Mesenteric fat pad (tissue), 1 donor: ENCODE measurements around the gene SHB. TPM values are rescaled to one million over a fixed set of nuclear protein-coding genes. Genes with fewer than 3 reads are reported as not detected.

Experiments
- DNase-seq: peaks from one replicate; pipeline ENCODE4 v3.0.0-alpha.2; 2020; ENCODE audit warnings: low spot score
- total RNA-seq: library from RNA; stranded (reverse); fragmentation: NEBNext Ultra II Directional; extraction: Animal tissue kit (Norgen Biotek cat#: 25700); gene quantifications from one replicate; pipeline ENCODE4 v1.2.1, GENCODE V29; 2021
- donor health status: DM: yes; HTN: yes; CAD: no.

Gene SHB
- total RNA-seq, 1 donor from 2014 or later, result 19.3 TPM

- DNase-seq, result no peak
These were observed 57.9 kb downstream of the SHB start for GRCh38 chr9:38010918-38011704.

- no peak for DNase-seq
These were observed 59.0 kb downstream of the SHB start for GRCh38 chr9:38009990-38010389.

- no peak for DNase-seq
These were observed 60.0 kb downstream of the SHB start for GRCh38 chr9:38009035-38009501.

GRCh38 chr9:38008168-38009034 is 60.6 kb downstream of the SHB start:
- DNase-seq, result no peak

GRCh38 chr9:38007016-38007415 is 62.0 kb downstream of the SHB start:
- no peak for DNase-seq

- DNase-seq, result no peak
These were observed 62.9 kb downstream of the SHB start for GRCh38 chr9:38006163-38006562.

GRCh38 chr9:38004809-38005560 is 64.0 kb downstream of the SHB start:
- DNase-seq, result no peak

GRCh38 chr9:38003946-38004808 is 64.8 kb downstream of the SHB start:
- DNase-seq, result no peak

GRCh38 chr9:38003230-38003629 is 65.8 kb downstream of the SHB start:
- no peak for DNase-seq

GRCh38 chr9:38001430-38001829 is 67.6 kb downstream of the SHB start:
- DNase-seq, result no peak

GRCh38 chr9:38000735-38001134 is 68.3 kb downstream of the SHB start:
- DNase-seq, result no peak

- DNase-seq, result no peak
These were observed 68.7 kb downstream of the SHB start for GRCh38 chr9:38000332-38000731.

GRCh38 chr9:37999588-38000189 is 69.3 kb downstream of the SHB start:
- no peak for DNase-seq

- no peak for DNase-seq
These were observed 70.0 kb downstream of the SHB start for GRCh38 chr9:37998881-37999587.

GRCh38 chr9:37997636-37998374 is 71.2 kb downstream of the SHB start:
- DNase-seq, result no peak

GRCh38 chr9:37996819-37997217 is 72.2 kb downstream of the SHB start:
- no peak for DNase-seq

- DNase-seq, result no peak
These were observed 72.8 kb downstream of the SHB start for GRCh38 chr9:37995961-37996818.

- DNase-seq, result no peak
These were observed 73.7 kb downstream of the SHB start for GRCh38 chr9:37995348-37995737.
